ENCODE data around the gene C6orf132. TPM values are rescaled to one million over a fixed set of nuclear protein-coding genes. Genes with fewer than 3 reads are reported as not detected.

C6orf132 gene
- total RNA-seq, 1 experiment from 2014 or later: 48.4 TPM

GRCh38 chr6:42179261-42179944 is 37.0 kb upstream of the C6orf132 start:
- Histone ChIP-seq H4K8ac (replicated peaks; ENCODE audit: insufficient read length, low read depth, low read length) (no peak overlapping the region), H3K4me2 (ENCODE audit: insufficient read depth, insufficient read length, low read length) (no peak overlapping the region), H3K14ac (ENCODE audit: insufficient read depth, low read length) (no peak overlapping the region), H4K5ac (ENCODE audit: insufficient read length, low read depth, low read length) (no peak overlapping the region), H3K56ac (ENCODE audit: insufficient read length, low read depth, low read length) (no peak overlapping the region), H3K4me1 (ENCODE audit: insufficient read depth, low read length) (no peaks in the 10 kb centered on the region; the same call in none of the 2 replicates), H3K27ac (ENCODE audit: insufficient read length, low read depth, low read length) (no peak overlapping the region), H3K23ac (ENCODE audit: insufficient read length, low read depth, low read length) (no peak overlapping the region), H3K4ac (ENCODE audit: low read depth, low read length) (no peak overlapping the region), H3K27me3 (ENCODE audit: insufficient read depth, low read length) (no peaks in the 10 kb centered on the region; the same call in 1 of the 2 replicates), H3K18ac (ENCODE audit: insufficient read length, low read depth, low read length) (no peak overlapping the region), H2BK120ac (ENCODE audit: low read depth, low read length, poor library complexity, severe bottlenecking) (no peak overlapping the region), H3K23me2 (ENCODE audit: insufficient read length, low read depth, low read length, poor library complexity, severe bottlenecking) (peaks cover 13% of the 10 kb centered on the region), H3T11ph (ENCODE audit: low read length) (no peak overlapping the region), H2AK5ac (ENCODE audit: insufficient read length, low read length) (no peak overlapping the region), H2BK5ac (ENCODE audit: insufficient read length, low read length) (no peak overlapping the region), H3K9me3 (ENCODE audit: control insufficient read depth, low read depth, low read length) (no peaks in the 10 kb centered on the region), H3K79me1 (ENCODE audit: insufficient read depth, low read depth, low read length, poor library complexity, severe bottlenecking) (no peaks in the 10 kb centered on the region), H2BK20ac (ENCODE audit: low read depth, low read length, poor library complexity, severe bottlenecking) (no peak overlapping the region), H2AFZ (ENCODE audit: low read length) (no peak overlapping the region), H4K20me1 (ENCODE audit: control insufficient read depth, insufficient read depth, insufficient read length) (no peaks in the 10 kb centered on the region), H2BK12ac (ENCODE audit: insufficient read length, low read depth, low read length) (no peak overlapping the region), H2BK15ac (ENCODE audit: low read depth, low read length) (no peak overlapping the region), H4K91ac (ENCODE audit: insufficient read length, low read depth, low read length) (no peak overlapping the region), H3K9ac (ENCODE audit: extremely low read depth, insufficient read length, low read length) (no peak overlapping the region), H3K79me2 (ENCODE audit: insufficient read depth, low read length) (no peaks in the 10 kb centered on the region)
- no peaks in the 10 kb centered on the region; a peak in 1 of 5 replicates for H3K9me3 Mint-ChIP-seq
- H3K36me3 Mint-ChIP-seq (ENCODE audit: insufficient read depth in 1 of 3, low read depth in 3 of 3): peaks cover 6 to 15% (median 7%) of the 10 kb centered on the region in 3 experiments; a peak in 6 of 7 replicates
- no peak for DNase-seq
- peak overlapping the region; percentile 79 to 85 for H3K4me3 Mint-ChIP-seq
- H3K27ac Mint-ChIP-seq: peak overlapping the region in 2 of 3 experiments; percentile 1 to 23; a peak in 2 of 7 replicates
- WGBS (ENCODE audit: extremely low coverage, insufficient read length, low lambda C conversion rate): no CpG with 5 or more reads among the region's 20 CpGs
- H3K27me3 Mint-ChIP-seq (ENCODE audit: low read depth): peaks cover 2% of the 10 kb centered on the region; the same call in 1 of the 2 replicates
- no peak for TF ChIP-seq CTCF (conservative IDR thresholded peaks at IDR 0.05)
- peaks cover 53 to 72% of the 10 kb centered on the region in 2 experiments for H3K4me1 Mint-ChIP-seq
